ENCODE data around the gene CDK19.

GRCh38 chr6:110689275-110689935 lies 125.9 kb downstream of the CDK19 start:
- no peak for TF ChIP-seq CTCF (IDR thresholded peaks at IDR 0.05; ENCODE audit: insufficient read depth, low read depth, low read length)
- TF ChIP-seq EZH2 (IDR thresholded peaks at IDR 0.05; ENCODE audit: insufficient read depth, low read length) = no peak

All from astrocyte (in vitro differentiated cells and primary cell).